Psoas muscle (tissue), 8 donors: ENCODE results near the gene DDX17. TPM values are rescaled to one million over a fixed set of nuclear protein-coding genes. Genes with fewer than 3 reads are reported as not detected.

Experiments
- ATAC-seq, 4 donors: fragments of 200-7000 bp; cut with Tn5 transposase; one replicate each; pipeline ENCODE4 v1.9.1; 2020; ENCODE audit warnings: moderate library complexity in 3 of 4, mild to moderate bottlenecking in 2 of 4
- DNase-seq, 2 donors: peaks; one replicate each; pipeline ENCODE4 v3.0.0-alpha.2; 2020
- H3K27ac ChIP-seq: fragments of 200-600 bp; one replicate; pipeline ENCODE4 v1.8.0; 2022
- H3K27me3 ChIP-seq, 3 donors: fragments of 200-600 bp in 1 of 3; one replicate each; pipeline versions ENCODE4 v1.6.1 to v1.8.0; 2013 to 2022; ENCODE audit warnings: low read length in 2 of 3, mild to moderate bottlenecking in 2 of 3, moderate library complexity in 1 of 3; ENCODE audit not compliant: insufficient read depth in 3 of 3
- H3K36me3 ChIP-seq, 2 donors: fragments of 200-600 bp in 1 of 2; one replicate each; pipeline versions ENCODE4 v1.6.1 to v1.8.0; 2013 to 2022; ENCODE audit warnings: low read depth in 1 of 2, mild to moderate bottlenecking in 1 of 2, moderate library complexity in 1 of 2; ENCODE audit not compliant: insufficient read depth in 1 of 2
- H3K4me1 ChIP-seq: fragments of 200-600 bp; one replicate; pipeline ENCODE4 v1.8.0; 2022
- H3K4me3 ChIP-seq: fragments of 200-600 bp; one replicate; pipeline ENCODE4 v1.8.0; 2022; ENCODE audit warnings: mild to moderate bottlenecking
- H3K9me3 ChIP-seq: fragments of 200-600 bp; one replicate; pipeline ENCODE4 v1.8.0; 2022
- CTCF ChIP-seq: fragments of 200-600 bp; IDR thresholded peaks from one replicate; pipeline ENCODE4 v1.8.0; 2022; ENCODE audit warnings: antibody characterized with exemption
- WGBS, 3 donors: extraction: QIAGEN DNeasy Blood & Tissue Kit; methylation state at CpG; one replicate each; pipeline versions ENCODE4 v1.1.6 to v1.1.7; 2013; 5-methylcytosine and 5-hydroxymethylcytosine counted together
- intact Hi-C, 2 donors: fragments of 100-400 bp; cut with DNase I; formaldehyde crosslinking; loops; one replicate each; pipeline versions ENCODE4 v1.11.0 to v1.14.2; 2022
- polyA plus RNA-seq, 3 donors: library from polyadenylated mRNA; stranded (reverse); fragments of 200-250 nt; gene quantifications; one replicate each; pipeline ENCODE4 v1.2.3, GENCODE V29; 2013
- total RNA-seq, 4 donors: library from RNA; stranded (reverse); fragmentation: NEBNext Ultra II Directional in 2 of 4; extraction: Animal tissue kit (Norgen Biotek cat#: 25700) in 2 of 4; gene quantifications; one replicate each; pipeline versions ENCODE4 v1.2.1 to v1.2.4, GENCODE V29; 2021 to 2023
- donor health status: healthy with polysubstance abuse.
- donor health status: DM: no; HTN: no; CAD: no; lungs with moderate emphysema.
- donor health status: Bipolar disorder and iron deficiency.
- donor health status: healthy.
- donor health status: DM: yes; HTN: yes; CAD: no.
- donor health status: DM: no; HTN: no; CAD: no.
- donor health status: DM: no; HTN: no; CAD: no.
- donor health status: DM: yes; HTN: yes; CAD: no.

The DDX17 gene
- total and polyA plus RNA-seq, 7 donors = 41.4 to 173 (median 127) TPM

- Histone ChIP-seq H3K4me1 (no peaks in the 10 kb centered on the region), H3K27me3 (peaks cover 0 to 44% (median 2%) of the 10 kb centered on the region in 3 donors), H3K27ac (no peak overlapping the region), H3K9me3 (no peaks in the 10 kb centered on the region), H3K36me3 (no peaks in the 10 kb centered on the region), H3K4me3 (no peak overlapping the region)
- no peak for TF ChIP-seq CTCF
- no peak for DNase-seq
- no peak for ATAC-seq
- WGBS, 3 donors = 67 to 76% (median 69%) methylated on average over 14 of the region's 14 CpGs
- intact Hi-C loops = no loop called here
Measured at GRCh38 chr22:38440747-38441350, 65.3 kb downstream of the DDX17 start.

DNA sequence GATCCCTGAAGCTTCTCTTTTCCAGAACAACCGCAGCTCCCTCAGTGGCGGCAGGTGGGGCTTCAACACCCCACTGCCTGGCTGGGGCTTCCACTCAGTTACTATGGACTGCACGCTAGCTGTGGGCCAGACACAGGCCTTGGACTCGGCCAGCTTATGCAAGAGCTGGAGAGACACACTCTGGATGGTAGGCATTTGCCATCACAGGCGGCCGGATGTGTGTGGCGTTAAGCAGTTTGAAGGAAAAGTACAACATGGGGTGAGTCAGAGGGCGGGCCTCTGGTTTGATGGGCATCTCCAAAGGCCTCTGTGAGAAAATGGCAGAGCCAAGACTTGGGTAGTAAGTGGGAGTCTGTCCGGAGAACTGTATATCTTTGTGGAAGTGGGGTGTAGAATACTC is 68.7 kb downstream of the DDX17 start:
- 93 to 96% (median 94%) methylated on average over 9 of the region's 9 CpGs for WGBS, 3 donors
- intact Hi-C loops = no loop called here
- ATAC-seq (no peak), DNase-seq (no peak)
- TF ChIP-seq CTCF = no peak
- no peaks in the 10 kb centered on the region for H3K36me3 ChIP-seq
- no peak overlapping the region for H3K27ac ChIP-seq
- H3K9me3 ChIP-seq = no peaks in the 10 kb centered on the region
- peaks cover 0 to 23% (median 2%) of the 10 kb centered on the region in 3 donors for H3K27me3 ChIP-seq
- H3K4me3 ChIP-seq = no peak overlapping the region
- H3K4me1 ChIP-seq = no peaks in the 10 kb centered on the region

DNA sequence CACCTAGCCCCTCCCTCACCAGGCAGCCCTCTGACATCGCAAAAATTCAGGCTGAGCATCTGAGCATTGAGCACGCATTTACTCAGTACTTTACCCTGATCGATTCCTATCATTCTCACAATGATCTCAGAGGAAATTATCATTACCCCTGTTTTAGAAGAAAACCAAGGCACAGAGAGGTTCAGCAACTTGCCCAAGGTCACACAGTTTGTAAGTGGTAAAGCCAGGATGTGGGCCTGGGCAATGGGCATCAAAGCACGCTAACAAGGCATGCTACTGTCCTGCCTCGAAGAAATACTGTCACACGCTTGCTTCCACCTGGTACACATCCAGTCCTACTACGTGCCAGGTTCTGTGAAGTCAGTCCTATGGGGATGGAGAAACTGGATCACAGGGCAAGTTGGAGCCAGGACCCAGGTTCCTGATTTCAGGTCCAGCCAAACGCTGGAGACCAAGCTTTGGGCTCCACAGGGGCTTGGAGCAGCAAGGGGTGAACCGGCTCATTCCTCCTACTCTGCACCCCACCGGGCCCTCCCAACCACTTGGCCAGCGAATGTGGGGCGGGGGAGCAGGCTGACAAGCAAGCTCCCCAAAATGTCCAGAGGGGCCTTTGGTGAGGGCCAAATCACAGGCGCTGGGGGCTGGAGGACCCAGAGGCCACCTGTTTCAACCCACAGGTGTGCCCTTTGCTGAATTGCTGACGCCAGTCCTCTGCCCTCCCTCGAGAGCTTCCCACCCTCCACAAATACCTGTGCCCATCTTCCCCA is 69.3 kb downstream of the DDX17 start:
- no peaks in the 10 kb centered on the region for H3K4me1 ChIP-seq
- ATAC-seq = no peak
- H3K27me3 ChIP-seq = peaks cover 0 to 21% (median 2%) of the 10 kb centered on the region in 3 donors
- no peak for TF ChIP-seq CTCF
- 82 to 91% (median 88%) methylated on average over 15 of the region's 15 CpGs for WGBS, 3 donors
- no peaks in the 10 kb centered on the region for H3K36me3 ChIP-seq
- intact Hi-C loops = no loop called here
- H3K4me3 ChIP-seq = no peak overlapping the region
- H3K27ac ChIP-seq = no peak overlapping the region
- no peaks in the 10 kb centered on the region for H3K9me3 ChIP-seq
- no peak for DNase-seq

GRCh38 chr22:38435965-38436364 is 70.1 kb downstream of the DDX17 start:
- no peak overlapping the region for H3K27ac ChIP-seq
- H3K27me3 ChIP-seq = peaks cover 0 to 19% (median 2%) of the 10 kb centered on the region in 3 donors
- DNase-seq (no peak), ATAC-seq (no peak)
- intact Hi-C loops = no loop called here
- 44 to 45% (median 45%) methylated on average over 4 of the region's 4 CpGs for WGBS, 3 donors
- no peaks in the 10 kb centered on the region for H3K36me3 ChIP-seq
- no peaks in the 10 kb centered on the region for H3K4me1 ChIP-seq
- no peaks in the 10 kb centered on the region for H3K9me3 ChIP-seq
- no peak for TF ChIP-seq CTCF
- no peak overlapping the region for H3K4me3 ChIP-seq
